Muscle layer of duodenum (tissue), 2 donors: ENCODE data around the gene RPS3.
"Not testable (repeated sequence)": the region's sequence is repeated elsewhere in the genome, so short reads cannot be mapped to it uniquely, and the experiment has no call there.

Experiments
- H3K27ac ChIP-seq: one replicate; pipeline ENCODE4 v1.7.0; 2013; ENCODE audit warnings: mild to moderate bottlenecking, low read length
- H3K27me3 ChIP-seq: one replicate; pipeline ENCODE4 v1.7.0; 2013; ENCODE audit warnings: low read depth, mild to moderate bottlenecking, control low read depth, low read length
- H3K36me3 ChIP-seq, 2 donors: one replicate each; pipeline ENCODE4 v1.7.0; 2013; ENCODE audit warnings: low read length in 2 of 2, control low read depth in 1 of 2, mild to moderate bottlenecking in 1 of 2; ENCODE audit not compliant: insufficient read depth in 2 of 2, control insufficient read depth in 1 of 2
- H3K4me1 ChIP-seq, 2 donors: one replicate each; pipeline ENCODE4 v1.7.0; 2013; ENCODE audit warnings: low read length in 2 of 2, mild to moderate bottlenecking in 2 of 2, control low read depth in 1 of 2, moderate library complexity in 1 of 2; ENCODE audit not compliant: insufficient read depth in 2 of 2, control insufficient read depth in 1 of 2
- H3K4me3 ChIP-seq, 2 donors: one replicate each; pipeline ENCODE4 v1.7.0; 2013; ENCODE audit warnings: low read length in 2 of 2, low read depth in 1 of 2, mild to moderate bottlenecking in 1 of 2
- H3K9me3 ChIP-seq, 2 donors: one replicate each; pipeline ENCODE4 v1.7.0; 2013; ENCODE audit warnings: low read length in 2 of 2, control low read depth in 1 of 2, mild to moderate bottlenecking in 1 of 2; ENCODE audit not compliant: control insufficient read depth in 1 of 2
- donor health status: healthy.

The RPS3 gene

GRCh38 chr11:75399344-75400145 lies at the start of gene RPS3:
RPS3 (plus strand) TSS chr11:75399518; CDS start chr11:75399548, 30 bp downstream.
- Histone ChIP-seq H3K27me3 (no peaks in the 10 kb centered on the region), H3K36me3 (peaks cover 36 to 46% of the 10 kb centered on the region in 2 donors), H3K9me3 (no peaks in the 10 kb centered on the region), H3K4me3 (peak within 1 kb of the TSS; percentile 90 to 93), H3K27ac (peak within 1 kb of the TSS; percentile 93), H3K4me1 (peaks cover 5 to 17% of the 10 kb centered on the region in 2 donors)

- Histone ChIP-seq H3K4me3 (peak overlapping the region; percentile 87 to 90), H3K27me3 (no peaks in the 10 kb centered on the region), H3K27ac (peak overlapping the region; percentile 92), H3K36me3 (no peaks in the 10 kb centered on the region), H3K4me1 (peaks cover 47 to 66% of the 10 kb centered on the region in 2 donors), H3K9me3 (no peaks in the 10 kb centered on the region)
Observed at GRCh38 chr11:75349521-75350116, 49.7 kb upstream of the RPS3 start.

- Histone ChIP-seq H3K36me3 (no peaks in the 10 kb centered on the region), H3K27ac (peak overlapping the region; percentile 92), H3K27me3 (no peaks in the 10 kb centered on the region)
Observed at GRCh38 chr11:75350122-75350742, 49.1 kb upstream of the RPS3 start.

GRCh38 chr11:75350743-75351540 lies 48.4 kb upstream of the RPS3 start:
- peak overlapping the region; percentile 87 to 90 for H3K4me3 ChIP-seq
- H3K9me3 ChIP-seq = no peaks in the 10 kb centered on the region
- H3K4me1 ChIP-seq = peaks cover 38 to 53% of the 10 kb centered on the region in 2 donors
- no peaks in the 10 kb centered on the region for H3K36me3 ChIP-seq
- no peaks in the 10 kb centered on the region for H3K27me3 ChIP-seq
- peak overlapping the region; percentile 92 for H3K27ac ChIP-seq

More at GRCh38 chr11:75350122-75350742, 49.1 kb upstream of the RPS3 start:
- no peaks in the 10 kb centered on the region for H3K9me3 ChIP-seq
- peak overlapping the region; percentile 87 to 90 for H3K4me3 ChIP-seq
- peaks cover 41 to 60% of the 10 kb centered on the region in 2 donors for H3K4me1 ChIP-seq

DNA sequence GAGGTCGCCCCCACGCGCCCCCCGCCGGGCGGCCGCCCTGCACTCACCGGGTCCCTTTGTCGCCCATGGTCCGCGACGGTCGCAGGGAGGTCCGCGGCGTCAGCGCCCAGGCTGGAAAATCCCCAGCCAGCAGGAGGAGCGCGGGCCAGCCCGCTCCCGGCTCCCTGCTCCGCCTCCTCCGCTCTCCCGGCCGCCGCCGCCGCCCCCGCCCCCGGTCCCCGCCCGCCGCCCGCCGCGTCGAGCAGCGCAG lies 47.9 kb upstream of the RPS3 start, which contains the start of gene ARRB1:
ARRB1 (minus strand) TSS at position 121 of the 250 bp plus-strand sequence; CDS start at position 67, 54 bp downstream.
- no peaks in the 10 kb centered on the region for H3K36me3 ChIP-seq
- peak within 1 kb of the TSS; percentile 87 to 90 for H3K4me3 ChIP-seq
- H3K27me3 ChIP-seq = no peaks in the 10 kb centered on the region
- peak within 1 kb of the TSS; percentile 92 for H3K27ac ChIP-seq
- no peaks in the 10 kb centered on the region for H3K9me3 ChIP-seq
- peaks cover 33 to 48% of the 10 kb centered on the region in 2 donors for H3K4me1 ChIP-seq

DNA sequence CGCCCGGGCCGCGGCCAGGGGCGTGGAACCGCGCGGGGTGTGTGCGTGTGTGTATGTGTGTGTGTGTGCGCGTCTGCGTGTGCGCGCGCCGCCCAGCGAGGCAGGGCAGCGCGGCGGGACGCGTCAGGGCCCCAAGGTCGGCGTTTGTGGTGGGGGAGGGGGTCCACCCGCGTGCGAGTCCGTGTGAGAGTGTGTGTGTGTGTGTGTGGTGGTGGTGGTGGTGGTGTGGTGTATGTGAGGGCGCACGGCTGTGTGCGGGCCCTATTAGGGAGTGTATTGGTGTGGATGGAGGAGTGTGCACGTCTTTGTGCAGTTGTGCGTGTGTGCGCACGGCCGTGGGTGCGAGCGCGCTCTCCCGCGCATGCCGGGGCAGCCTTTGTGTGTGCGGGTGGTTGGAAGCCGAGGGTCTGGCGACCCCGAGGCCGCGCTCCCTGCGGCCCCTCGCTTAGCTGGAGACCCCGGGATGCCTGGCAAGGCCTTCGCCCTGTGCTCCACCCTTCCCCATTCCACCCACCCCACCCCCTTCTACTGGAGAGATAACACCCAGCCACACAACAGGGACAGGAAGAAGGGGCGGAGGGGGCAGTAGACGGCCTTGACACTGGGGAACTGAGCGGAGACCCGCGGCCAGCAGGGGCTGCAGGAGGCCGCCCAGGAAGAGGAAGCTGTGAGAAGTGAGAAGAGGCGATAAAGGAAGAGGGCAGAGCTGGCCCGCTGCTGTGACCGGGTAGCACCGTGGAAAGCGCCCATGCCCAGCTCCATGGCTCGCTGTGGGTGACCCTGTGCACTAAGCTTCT lies 47.3 kb upstream of the RPS3 start:
- H3K4me1 ChIP-seq = peaks cover 28 to 42% of the 10 kb centered on the region in 2 donors
- no peaks in the 10 kb centered on the region for H3K36me3 ChIP-seq
- no peaks in the 10 kb centered on the region for H3K27me3 ChIP-seq
- H3K4me3 ChIP-seq = peak overlapping the region; percentile 51 to 87
- H3K27ac ChIP-seq = peak overlapping the region; percentile 17
- H3K9me3 ChIP-seq = no peaks in the 10 kb centered on the region

DNA sequence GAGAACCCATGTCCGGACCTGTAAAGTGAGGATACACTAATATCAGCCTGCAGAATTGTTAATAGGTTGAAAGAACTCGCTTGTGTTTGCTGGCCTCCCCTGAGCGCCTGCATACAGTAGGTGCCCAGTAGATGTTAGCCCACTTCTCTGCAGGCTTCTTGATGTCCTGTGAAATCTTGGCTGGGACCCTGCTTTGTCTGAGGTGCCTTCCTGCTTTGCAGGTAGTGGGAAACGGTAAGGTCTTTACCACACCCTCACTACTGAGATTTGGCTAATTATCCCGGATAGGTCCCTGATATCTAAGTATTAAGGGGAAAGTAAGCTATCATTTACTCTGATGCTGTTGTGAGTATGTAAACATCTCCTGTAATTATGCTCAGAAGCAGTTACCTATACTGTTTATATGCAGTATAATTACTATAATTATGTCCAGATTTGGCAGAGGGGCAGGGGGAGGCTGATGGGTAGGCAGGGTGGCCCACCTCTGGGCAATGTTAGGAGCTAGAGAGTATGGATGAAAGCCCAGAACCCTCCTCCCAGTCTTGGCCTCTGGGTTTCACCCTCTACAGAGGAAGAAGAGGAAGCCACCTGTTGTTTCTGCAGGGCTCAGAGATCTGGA lies 46.6 kb upstream of the RPS3 start:
- Histone ChIP-seq H3K36me3 (no peaks in the 10 kb centered on the region), H3K27ac (peak overlapping the region; percentile 17), H3K4me1 (peaks cover 21 to 35% of the 10 kb centered on the region in 2 donors), H3K27me3 (no peaks in the 10 kb centered on the region), H3K9me3 (no peaks in the 10 kb centered on the region), H3K4me3 (peak overlapping the region; percentile 51 to 87)

GRCh38 chr11:75355051-75355450 lies 44.3 kb upstream of the RPS3 start:
- H3K4me1 ChIP-seq = peaks cover 0 to 12% of the 10 kb centered on the region in 2 donors
- H3K27ac ChIP-seq = no peak overlapping the region
- H3K36me3 ChIP-seq = no peaks in the 10 kb centered on the region
- no peaks in the 10 kb centered on the region for H3K9me3 ChIP-seq
- no peaks in the 10 kb centered on the region for H3K27me3 ChIP-seq
- H3K4me3 ChIP-seq = no peak overlapping the region

DNA sequence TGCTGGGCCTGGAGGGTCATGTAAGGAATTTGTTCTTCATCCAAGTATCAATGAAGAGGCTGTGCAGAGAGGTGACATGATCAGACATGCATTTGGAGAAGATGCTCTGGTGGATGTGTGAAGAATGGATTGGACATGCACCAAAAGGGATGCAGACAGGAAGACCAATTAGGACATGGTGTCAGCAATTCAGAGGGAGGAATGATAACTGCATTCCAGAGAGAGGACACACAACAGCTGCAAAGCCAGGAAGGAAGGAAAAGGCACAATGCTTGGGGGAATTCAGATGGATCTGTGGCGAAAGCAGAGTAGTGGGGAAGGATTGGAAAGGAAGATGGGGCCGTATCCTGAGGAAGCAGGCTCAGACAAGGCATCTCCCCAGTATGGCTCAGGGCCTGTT lies 42.7 kb upstream of the RPS3 start:
- Histone ChIP-seq H3K9me3 (no peaks in the 10 kb centered on the region), H3K27ac (no peak overlapping the region), H3K36me3 (no peaks in the 10 kb centered on the region), H3K27me3 (no peaks in the 10 kb centered on the region), H3K4me3 (no peak overlapping the region), H3K4me1 (peaks cover 0 to 7% of the 10 kb centered on the region in 2 donors)

DNA sequence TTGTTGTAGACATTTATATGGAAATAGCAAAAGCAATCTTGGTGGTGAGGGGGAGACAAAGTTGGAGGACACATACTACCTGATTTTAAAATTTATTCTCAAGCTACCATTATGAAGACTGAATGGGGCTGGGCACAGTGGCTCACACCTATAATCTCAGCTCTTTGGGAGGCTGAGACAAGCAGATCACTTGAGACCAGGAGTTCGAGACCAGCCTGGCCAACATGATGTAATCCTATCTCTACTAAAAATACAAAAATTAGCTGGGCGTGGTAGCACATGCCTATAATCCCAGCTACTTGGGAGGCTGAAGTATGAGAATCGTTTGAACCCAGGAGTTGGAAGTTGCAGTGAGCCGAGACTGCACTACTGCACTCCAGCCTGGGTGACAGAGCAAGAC lies 37.0 kb upstream of the RPS3 start:
- not testable (repeated sequence) for H3K4me3 ChIP-seq, H3K4me1 ChIP-seq, H3K9me3 ChIP-seq, H3K27ac ChIP-seq, H3K27me3 ChIP-seq, H3K36me3 ChIP-seq
